ENCODE measurements around the gene STMND1. TPM values are rescaled to one million over a fixed set of nuclear protein-coding genes. Genes with fewer than 3 reads are reported as not detected.

Gene STMND1
- total and polyA plus RNA-seq, 2 experiments from 2014 or later = 0.80 TPM; not detected in 1

DNA sequence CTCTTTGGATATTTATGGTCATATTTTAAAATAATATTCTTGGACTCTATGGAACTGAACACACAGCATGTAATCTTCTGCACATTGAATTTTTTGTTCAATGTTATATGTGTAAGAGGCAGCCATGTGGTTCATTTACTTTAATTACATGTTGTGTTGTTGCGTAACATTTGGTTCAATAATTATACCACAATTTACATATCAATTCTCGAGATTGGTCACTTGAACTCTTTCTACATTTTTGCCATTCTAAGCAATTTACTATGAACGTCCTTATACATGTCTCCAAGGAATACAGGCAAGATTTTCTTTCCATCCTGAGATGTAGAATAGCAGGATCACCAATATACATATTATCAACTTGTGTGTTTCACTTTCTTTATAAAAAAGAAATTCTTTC lies 18.5 kb upstream of the STMND1 start:
- Histone ChIP-seq H3K4me3 (no peak overlapping the region), H3F3A (replicated peaks; ENCODE audit: low read depth) (no peaks in the 10 kb centered on the region), H3K27me3 (ENCODE audit: insufficient read depth) (no peaks in the 10 kb centered on the region), H3K9me2 (ENCODE audit: insufficient read depth) (no peaks in the 10 kb centered on the region), H3K79me2 (replicated peaks; ENCODE audit: insufficient read depth) (no peaks in the 10 kb centered on the region), H3K4me2 (no peak overlapping the region), H2AFZ (no peak overlapping the region), H3K27ac (ENCODE audit: low read depth) (no peak overlapping the region), H4K20me1 (replicated peaks; ENCODE audit: insufficient read depth) (no peaks in the 10 kb centered on the region), H3K4me1 (ENCODE audit: insufficient read depth) (no peaks in the 10 kb centered on the region), H3K36me3 (ENCODE audit: insufficient read depth) (no peaks in the 10 kb centered on the region)
- no peak overlapping the region for H3K4me3 Mint-ChIP-seq
- peaks cover 2% of the 10 kb centered on the region; the same call in 1 of the 3 replicates for H3K4me1 Mint-ChIP-seq
- no peaks in the 10 kb centered on the region for H3K36me3 Mint-ChIP-seq (ENCODE audit: low read depth)
- H3K9me3 Mint-ChIP-seq = no peaks in the 10 kb centered on the region
- TF ChIP-seq, protein P1, sequence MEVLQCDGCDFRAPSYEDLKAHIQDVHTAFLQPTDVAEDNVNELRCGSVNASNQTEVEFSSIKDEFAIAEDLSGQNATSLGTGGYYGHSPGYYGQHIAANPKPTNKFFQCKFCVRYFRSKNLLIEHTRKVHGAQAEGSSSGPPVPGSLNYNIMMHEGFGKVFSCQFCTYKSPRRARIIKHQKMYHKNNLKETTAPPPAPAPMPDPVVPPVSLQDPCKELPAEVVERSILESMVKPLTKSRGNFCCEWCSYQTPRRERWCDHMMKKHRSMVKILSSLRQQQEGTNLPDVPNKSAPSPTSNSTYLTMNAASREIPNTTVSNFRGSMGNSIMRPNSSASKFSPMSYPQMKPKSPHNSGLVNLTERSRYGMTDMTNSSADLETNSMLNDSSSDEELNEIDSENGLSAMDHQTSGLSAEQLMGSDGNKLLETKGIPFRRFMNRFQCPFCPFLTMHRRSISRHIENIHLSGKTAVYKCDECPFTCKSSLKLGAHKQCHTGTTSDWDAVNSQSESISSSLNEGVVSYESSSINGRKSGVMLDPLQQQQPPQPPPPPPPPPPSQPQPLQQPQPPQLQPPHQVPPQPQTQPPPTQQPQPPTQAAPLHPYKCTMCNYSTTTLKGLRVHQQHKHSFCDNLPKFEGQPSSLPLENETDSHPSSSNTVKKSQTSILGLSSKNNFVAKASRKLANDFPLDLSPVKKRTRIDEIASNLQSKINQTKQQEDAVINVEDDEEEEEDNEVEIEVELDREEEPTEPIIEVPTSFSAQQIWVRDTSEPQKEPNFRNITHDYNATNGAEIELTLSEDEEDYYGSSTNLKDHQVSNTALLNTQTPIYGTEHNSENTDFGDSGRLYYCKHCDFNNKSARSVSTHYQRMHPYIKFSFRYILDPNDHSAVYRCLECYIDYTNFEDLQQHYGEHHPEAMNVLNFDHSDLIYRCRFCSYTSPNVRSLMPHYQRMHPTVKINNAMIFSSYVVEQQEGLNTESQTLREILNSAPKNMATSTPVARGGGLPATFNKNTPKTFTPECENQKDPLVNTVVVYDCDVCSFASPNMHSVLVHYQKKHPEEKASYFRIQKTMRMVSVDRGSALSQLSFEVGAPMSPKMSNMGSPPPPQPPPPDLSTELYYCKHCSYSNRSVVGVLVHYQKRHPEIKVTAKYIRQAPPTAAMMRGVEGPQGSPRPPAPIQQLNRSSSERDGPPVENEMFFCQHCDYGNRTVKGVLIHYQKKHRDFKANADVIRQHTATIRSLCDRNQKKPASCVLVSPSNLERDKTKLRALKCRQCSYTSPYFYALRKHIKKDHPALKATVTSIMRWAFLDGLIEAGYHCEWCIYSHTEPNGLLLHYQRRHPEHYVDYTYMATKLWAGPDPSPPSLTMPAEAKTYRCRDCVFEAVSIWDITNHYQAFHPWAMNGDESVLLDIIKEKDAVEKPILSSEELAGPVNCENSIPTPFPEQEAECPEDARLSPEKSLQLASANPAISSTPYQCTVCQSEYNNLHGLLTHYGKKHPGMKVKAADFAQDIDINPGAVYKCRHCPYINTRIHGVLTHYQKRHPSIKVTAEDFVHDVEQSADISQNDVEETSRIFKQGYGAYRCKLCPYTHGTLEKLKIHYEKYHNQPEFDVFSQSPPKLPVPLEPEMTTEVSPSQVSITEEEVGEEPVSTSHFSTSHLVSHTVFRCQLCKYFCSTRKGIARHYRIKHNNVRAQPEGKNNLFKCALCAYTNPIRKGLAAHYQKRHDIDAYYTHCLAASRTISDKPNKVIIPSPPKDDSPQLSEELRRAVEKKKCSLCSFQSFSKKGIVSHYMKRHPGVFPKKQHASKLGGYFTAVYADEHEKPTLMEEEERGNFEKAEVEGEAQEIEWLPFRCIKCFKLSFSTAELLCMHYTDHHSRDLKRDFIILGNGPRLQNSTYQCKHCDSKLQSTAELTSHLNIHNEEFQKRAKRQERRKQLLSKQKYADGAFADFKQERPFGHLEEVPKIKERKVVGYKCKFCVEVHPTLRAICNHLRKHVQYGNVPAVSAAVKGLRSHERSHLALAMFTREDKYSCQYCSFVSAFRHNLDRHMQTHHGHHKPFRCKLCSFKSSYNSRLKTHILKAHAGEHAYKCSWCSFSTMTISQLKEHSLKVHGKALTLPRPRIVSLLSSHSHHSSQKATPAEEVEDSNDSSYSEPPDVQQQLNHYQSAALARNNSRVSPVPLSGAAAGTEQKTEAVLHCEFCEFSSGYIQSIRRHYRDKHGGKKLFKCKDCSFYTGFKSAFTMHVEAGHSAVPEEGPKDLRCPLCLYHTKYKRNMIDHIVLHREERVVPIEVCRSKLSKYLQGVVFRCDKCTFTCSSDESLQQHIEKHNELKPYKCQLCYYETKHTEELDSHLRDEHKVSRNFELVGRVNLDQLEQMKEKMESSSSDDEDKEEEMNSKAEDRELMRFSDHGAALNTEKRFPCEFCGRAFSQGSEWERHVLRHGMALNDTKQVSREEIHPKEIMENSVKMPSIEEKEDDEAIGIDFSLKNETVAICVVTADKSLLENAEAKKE (CRISPR knock-in tag; IDR thresholded peaks at IDR 0.05) = no peak
- TF ChIP-seq CREB1 (CRISPR knock-in tag; IDR thresholded peaks at IDR 0.05; ENCODE audit: low read depth) = no peak
- TF ChIP-seq ZNF114 (CRISPR knock-in tag; IDR thresholded peaks at IDR 0.05) = no peak
- TF ChIP-seq JUNB (IDR thresholded peaks at IDR 0.05; ENCODE audit: unreplicated experiment) = no peak
- no peak for TF ChIP-seq EZH2 (IDR thresholded peaks at IDR 0.05; ENCODE audit: low read depth, unreplicated experiment)
- TF ChIP-seq POLR2AphosphoS5 (IDR thresholded peaks at IDR 0.05; ENCODE audit: low read depth) = no peak
- TF ChIP-seq, protein P2, sequence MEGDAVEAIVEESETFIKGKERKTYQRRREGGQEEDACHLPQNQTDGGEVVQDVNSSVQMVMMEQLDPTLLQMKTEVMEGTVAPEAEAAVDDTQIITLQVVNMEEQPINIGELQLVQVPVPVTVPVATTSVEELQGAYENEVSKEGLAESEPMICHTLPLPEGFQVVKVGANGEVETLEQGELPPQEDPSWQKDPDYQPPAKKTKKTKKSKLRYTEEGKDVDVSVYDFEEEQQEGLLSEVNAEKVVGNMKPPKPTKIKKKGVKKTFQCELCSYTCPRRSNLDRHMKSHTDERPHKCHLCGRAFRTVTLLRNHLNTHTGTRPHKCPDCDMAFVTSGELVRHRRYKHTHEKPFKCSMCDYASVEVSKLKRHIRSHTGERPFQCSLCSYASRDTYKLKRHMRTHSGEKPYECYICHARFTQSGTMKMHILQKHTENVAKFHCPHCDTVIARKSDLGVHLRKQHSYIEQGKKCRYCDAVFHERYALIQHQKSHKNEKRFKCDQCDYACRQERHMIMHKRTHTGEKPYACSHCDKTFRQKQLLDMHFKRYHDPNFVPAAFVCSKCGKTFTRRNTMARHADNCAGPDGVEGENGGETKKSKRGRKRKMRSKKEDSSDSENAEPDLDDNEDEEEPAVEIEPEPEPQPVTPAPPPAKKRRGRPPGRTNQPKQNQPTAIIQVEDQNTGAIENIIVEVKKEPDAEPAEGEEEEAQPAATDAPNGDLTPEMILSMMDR (conservative IDR thresholded peaks at IDR 0.05; ENCODE audit: low read depth in 2 of 2) = no peak
- TF ChIP-seq, protein P3, sequence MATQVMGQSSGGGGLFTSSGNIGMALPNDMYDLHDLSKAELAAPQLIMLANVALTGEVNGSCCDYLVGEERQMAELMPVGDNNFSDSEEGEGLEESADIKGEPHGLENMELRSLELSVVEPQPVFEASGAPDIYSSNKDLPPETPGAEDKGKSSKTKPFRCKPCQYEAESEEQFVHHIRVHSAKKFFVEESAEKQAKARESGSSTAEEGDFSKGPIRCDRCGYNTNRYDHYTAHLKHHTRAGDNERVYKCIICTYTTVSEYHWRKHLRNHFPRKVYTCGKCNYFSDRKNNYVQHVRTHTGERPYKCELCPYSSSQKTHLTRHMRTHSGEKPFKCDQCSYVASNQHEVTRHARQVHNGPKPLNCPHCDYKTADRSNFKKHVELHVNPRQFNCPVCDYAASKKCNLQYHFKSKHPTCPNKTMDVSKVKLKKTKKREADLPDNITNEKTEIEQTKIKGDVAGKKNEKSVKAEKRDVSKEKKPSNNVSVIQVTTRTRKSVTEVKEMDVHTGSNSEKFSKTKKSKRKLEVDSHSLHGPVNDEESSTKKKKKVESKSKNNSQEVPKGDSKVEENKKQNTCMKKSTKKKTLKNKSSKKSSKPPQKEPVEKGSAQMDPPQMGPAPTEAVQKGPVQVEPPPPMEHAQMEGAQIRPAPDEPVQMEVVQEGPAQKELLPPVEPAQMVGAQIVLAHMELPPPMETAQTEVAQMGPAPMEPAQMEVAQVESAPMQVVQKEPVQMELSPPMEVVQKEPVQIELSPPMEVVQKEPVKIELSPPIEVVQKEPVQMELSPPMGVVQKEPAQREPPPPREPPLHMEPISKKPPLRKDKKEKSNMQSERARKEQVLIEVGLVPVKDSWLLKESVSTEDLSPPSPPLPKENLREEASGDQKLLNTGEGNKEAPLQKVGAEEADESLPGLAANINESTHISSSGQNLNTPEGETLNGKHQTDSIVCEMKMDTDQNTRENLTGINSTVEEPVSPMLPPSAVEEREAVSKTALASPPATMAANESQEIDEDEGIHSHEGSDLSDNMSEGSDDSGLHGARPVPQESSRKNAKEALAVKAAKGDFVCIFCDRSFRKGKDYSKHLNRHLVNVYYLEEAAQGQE (IDR thresholded peaks at IDR 0.05; ENCODE audit: unreplicated experiment) = no peak
- no peak for TF ChIP-seq NANOG (IDR thresholded peaks at IDR 0.05; ENCODE audit: borderline replicate concordance)
- TF ChIP-seq, protein P4, sequence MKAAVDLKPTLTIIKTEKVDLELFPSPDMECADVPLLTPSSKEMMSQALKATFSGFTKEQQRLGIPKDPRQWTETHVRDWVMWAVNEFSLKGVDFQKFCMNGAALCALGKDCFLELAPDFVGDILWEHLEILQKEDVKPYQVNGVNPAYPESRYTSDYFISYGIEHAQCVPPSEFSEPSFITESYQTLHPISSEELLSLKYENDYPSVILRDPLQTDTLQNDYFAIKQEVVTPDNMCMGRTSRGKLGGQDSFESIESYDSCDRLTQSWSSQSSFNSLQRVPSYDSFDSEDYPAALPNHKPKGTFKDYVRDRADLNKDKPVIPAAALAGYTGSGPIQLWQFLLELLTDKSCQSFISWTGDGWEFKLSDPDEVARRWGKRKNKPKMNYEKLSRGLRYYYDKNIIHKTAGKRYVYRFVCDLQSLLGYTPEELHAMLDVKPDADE (IDR thresholded peaks at IDR 0.05) = no peak
- TF ChIP-seq STAT1 (IDR thresholded peaks at IDR 0.05; ENCODE audit: unreplicated experiment) = no peak
- no peak for TF ChIP-seq EZH2phosphoT487 (IDR thresholded peaks at IDR 0.05; ENCODE audit: unreplicated experiment)
- no peak for TF ChIP-seq ZNF331 (CRISPR knock-in tag; IDR thresholded peaks at IDR 0.05; ENCODE audit: low read depth)
- no peak overlapping the region for H3K27ac Mint-ChIP-seq
- no peak for DNase-seq (ENCODE audit: low spot score)
- H3K27me3 Mint-ChIP-seq (ENCODE audit: insufficient read depth, low read depth, poor library complexity) = no peaks in the 10 kb centered on the region
- no peak for ATAC-seq

Measured in GM23338 (cell line).